Erythroblast (primary cell): Measurements from ENCODE around the gene COL5A1.
"Not testable (repeated sequence)": the region's sequence is repeated elsewhere in the genome, so short reads cannot be mapped to it uniquely, and the experiment has no call there.

Experiments
- DNase-seq, 2 experiments: peaks; one replicate each; lab custom pipeline; 2025; lab: John Stamatoyannopoulos, UW
- GATA1 ChIP-seq: IDR thresholded peaks from 2 replicates; pipeline ENCODE4 v1.6.1; 2011; ENCODE audit warnings: low read depth, mild to moderate bottlenecking, control low read depth, low read length, moderate library complexity
- POLR2A ChIP-seq: IDR thresholded peaks from 2 replicates; pipeline ENCODE4 v1.6.1; 2011; ENCODE audit warnings: mild to moderate bottlenecking, low read length

COL5A1 gene

GRCh38 chr9:134854541-134854981 lies 213.0 kb downstream of the COL5A1 start:
- no peak for TF ChIP-seq POLR2A
- TF ChIP-seq GATA1: no peak
- no peak for DNase-seq

- TF ChIP-seq GATA1 (no peak), POLR2A (no peak)
Observed at GRCh38 chr9:134855231-134855899, 213.8 kb downstream of the COL5A1 start.

GRCh38 chr9:134855900-134856377 lies 214.3 kb downstream of the COL5A1 start:
- TF ChIP-seq GATA1 (no peak), POLR2A (no peak)
- DNase-seq: no peak

More at GRCh38 chr9:134855231-134855899, 213.8 kb downstream of the COL5A1 start:
- no peak for DNase-seq

- not testable (repeated sequence) for DNase-seq
Observed at GRCh38 chr9:134857451-134857850, 215.8 kb downstream of the COL5A1 start.

GRCh38 chr9:134858051-134858841 lies 216.6 kb downstream of the COL5A1 start:
- no peak for DNase-seq

DNA sequence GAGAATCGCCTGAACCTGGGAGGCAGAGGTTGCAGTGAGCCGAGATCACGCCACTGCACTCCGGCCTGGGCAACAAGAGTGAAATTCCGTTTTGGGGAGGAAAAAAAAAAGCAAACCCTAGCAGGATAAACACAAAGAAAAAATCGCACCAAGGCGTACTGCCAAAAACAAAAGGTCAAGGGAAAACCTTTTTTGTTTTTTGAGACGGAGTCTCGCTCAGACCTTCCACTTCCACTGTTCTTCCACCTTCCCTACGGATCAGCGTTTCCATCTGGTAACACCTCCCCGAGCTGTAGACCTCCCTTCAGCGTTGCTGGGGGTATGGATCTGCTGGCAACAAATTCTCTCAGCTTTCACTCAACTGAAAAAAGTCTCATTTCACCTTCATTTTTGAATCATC lies 218.9 kb downstream of the COL5A1 start:
- DNase-seq: no peak
- TF ChIP-seq POLR2A (no peak), GATA1 (no peak)

More at GRCh38 chr9:134858051-134858841, 216.6 kb downstream of the COL5A1 start:
- TF ChIP-seq GATA1 (no peak), POLR2A (no peak)

GRCh38 chr9:134861595-134862334 lies 220.2 kb downstream of the COL5A1 start:
- no peak for DNase-seq
- TF ChIP-seq GATA1 (no peak), POLR2A (no peak)

GRCh38 chr9:134863306-134863902 lies 221.8 kb downstream of the COL5A1 start:
- no peak for DNase-seq
- TF ChIP-seq POLR2A (no peak), GATA1 (no peak)

- TF ChIP-seq GATA1 (no peak), POLR2A (no peak)
- no peak for DNase-seq
Observed at GRCh38 chr9:134863941-134864820, 222.6 kb downstream of the COL5A1 start.

DNA sequence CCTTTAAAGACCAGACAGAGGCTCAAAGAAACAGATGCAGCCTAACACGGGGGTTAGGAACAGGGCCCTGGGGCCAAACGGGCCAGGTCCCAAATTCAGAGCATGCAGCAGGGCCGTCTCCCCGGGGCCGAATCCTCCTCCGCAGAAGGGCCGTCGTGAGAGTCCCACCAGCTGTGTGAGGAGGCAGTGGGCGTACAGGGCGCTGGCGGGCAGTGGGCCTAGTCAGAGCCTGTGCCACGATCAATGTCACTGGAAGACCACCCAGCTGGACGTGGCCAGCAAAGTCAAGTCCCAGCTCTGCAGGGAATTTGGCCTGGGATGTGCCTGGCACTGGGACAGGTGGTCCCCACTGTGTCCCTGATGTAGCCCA lies 223.2 kb downstream of the COL5A1 start:
- TF ChIP-seq GATA1 (no peak), POLR2A (no peak)
- no peak for DNase-seq

GRCh38 chr9:134867917-134868750 lies 226.5 kb downstream of the COL5A1 start:
- DNase-seq: no peak
- TF ChIP-seq GATA1 (no peak), POLR2A (no peak)
